Sigmoid colon (tissue), 4 donors: ENCODE measurements around the gene NCOA7.

Source experiments
- CTCF ChIP-seq, 4 experiments: fragments of 450-650 bp in 3 of 4; fragments of 200-600 bp in 1 of 4; IDR thresholded peaks; one replicate each; pipeline ENCODE4 v1.5.1; 2016 to 2019; ENCODE audit warnings: antibody characterized with exemption in 4 of 4, mild to moderate bottlenecking in 3 of 4, moderate library complexity in 2 of 4
- EP300 ChIP-seq, 4 donors: sonication (generic); formaldehyde crosslinking; IDR thresholded peaks; one replicate each; pipeline ENCODE4 v1.6.1; 2017; ENCODE audit warnings: antibody characterized with exemption in 4 of 4
- POLR2A ChIP-seq, 2 donors: fragments of 450-650 bp; IDR thresholded peaks; one replicate each; pipeline ENCODE4 v1.6.1; 2016; ENCODE audit warnings: antibody characterized with exemption in 2 of 2, mild to moderate bottlenecking in 2 of 2, moderate library complexity in 2 of 2
- POLR2AphosphoS5 ChIP-seq, 4 donors: sonication (generic); formaldehyde crosslinking; IDR thresholded peaks; one replicate each; pipeline ENCODE4 v1.6.1; 2017; ENCODE audit warnings: antibody characterized with exemption in 4 of 4

DNA sequence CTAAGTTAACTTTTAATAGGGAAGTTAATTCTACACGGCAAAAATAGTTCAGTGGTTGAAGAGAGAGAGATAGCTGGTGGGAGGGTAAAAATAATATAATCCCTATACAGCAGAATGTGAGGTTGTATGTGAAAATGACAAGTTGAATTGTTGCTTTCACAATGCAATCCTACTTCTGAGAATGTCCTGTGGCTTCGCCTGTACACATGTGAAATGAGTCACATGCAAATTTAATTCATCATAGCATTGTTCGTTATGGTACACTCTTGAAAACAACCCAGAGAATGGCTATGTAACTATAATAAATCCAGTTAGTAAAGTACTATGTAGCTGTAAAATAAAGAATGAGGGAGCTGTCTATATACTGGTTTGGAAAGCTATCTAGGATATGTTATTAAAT is 119.8 kb downstream of the NCOA7 start:
- TF ChIP-seq EP300 (IDR thresholded peaks at IDR 0.05) (no peak), POLR2AphosphoS5 (IDR thresholded peaks at IDR 0.05) (no peak), CTCF (IDR thresholded peaks at IDR 0.05) (no peak), POLR2A (IDR thresholded peaks at IDR 0.05) (no peak)
